Measurements from ENCODE around the gene NRCAM.

NRCAM gene

DNA sequence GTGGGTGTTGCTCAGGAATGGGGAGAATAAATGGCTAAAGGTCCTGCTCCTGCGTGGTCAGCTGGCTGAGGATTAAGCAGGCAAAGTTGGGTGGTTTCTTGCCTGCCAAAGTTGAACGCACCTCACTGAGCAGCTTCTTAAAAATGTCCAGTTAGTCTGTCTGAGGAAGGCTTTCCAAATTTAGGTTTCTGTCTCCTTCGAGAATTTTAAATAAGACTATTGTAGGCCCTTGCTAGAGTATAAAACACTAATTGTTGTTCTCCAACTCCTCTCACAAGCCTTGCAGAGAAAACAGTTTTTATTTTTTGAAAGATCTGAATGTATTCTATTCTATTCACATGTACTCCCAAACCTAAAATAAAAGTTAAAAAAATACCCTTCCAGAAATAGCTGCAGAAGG lies 204.1 kb downstream of the NRCAM start:
- Histone ChIP-seq H3K4me2 (ENCODE audit: low read depth, low read length) (no peak overlapping the region), H3K27me3 (replicated peaks; ENCODE audit: insufficient read depth, low read length) (no peaks in the 10 kb centered on the region), H3K4me1 (ENCODE audit: low read length) (no peaks in the 10 kb centered on the region), H2AFZ (ENCODE audit: low read length) (no peak overlapping the region), H3K36me3 (replicated peaks; ENCODE audit: insufficient read depth, low read length) (no peaks in the 10 kb centered on the region), H3K27ac (ENCODE audit: low read length) (no peak overlapping the region), H3K9me2 (replicated peaks; ENCODE audit: insufficient read depth, low read length) (no peaks in the 10 kb centered on the region), H3F3A (ENCODE audit: insufficient read depth, low read length) (no peaks in the 10 kb centered on the region), H3K9ac (ENCODE audit: low read length) (no peak overlapping the region), H3K4me3 (ENCODE audit: low read length) (no peak overlapping the region), H4K20me1 (ENCODE audit: insufficient read depth, low read length) (no peaks in the 10 kb centered on the region), H3K79me2 (ENCODE audit: low read length) (no peaks in the 10 kb centered on the region), H3K9me3 (replicated peaks; ENCODE audit: insufficient read depth, low read length) (no peaks in the 10 kb centered on the region)
- no peak for DNase-seq
- TF ChIP-seq EZH2 (optimal IDR thresholded peaks at IDR 0.05; ENCODE audit: low read depth, low read length): no peak
- no peak for TF ChIP-seq EZH2phosphoT487 (IDR thresholded peaks at IDR 0.05; ENCODE audit: low read length)
- TF ChIP-seq, protein P1, sequence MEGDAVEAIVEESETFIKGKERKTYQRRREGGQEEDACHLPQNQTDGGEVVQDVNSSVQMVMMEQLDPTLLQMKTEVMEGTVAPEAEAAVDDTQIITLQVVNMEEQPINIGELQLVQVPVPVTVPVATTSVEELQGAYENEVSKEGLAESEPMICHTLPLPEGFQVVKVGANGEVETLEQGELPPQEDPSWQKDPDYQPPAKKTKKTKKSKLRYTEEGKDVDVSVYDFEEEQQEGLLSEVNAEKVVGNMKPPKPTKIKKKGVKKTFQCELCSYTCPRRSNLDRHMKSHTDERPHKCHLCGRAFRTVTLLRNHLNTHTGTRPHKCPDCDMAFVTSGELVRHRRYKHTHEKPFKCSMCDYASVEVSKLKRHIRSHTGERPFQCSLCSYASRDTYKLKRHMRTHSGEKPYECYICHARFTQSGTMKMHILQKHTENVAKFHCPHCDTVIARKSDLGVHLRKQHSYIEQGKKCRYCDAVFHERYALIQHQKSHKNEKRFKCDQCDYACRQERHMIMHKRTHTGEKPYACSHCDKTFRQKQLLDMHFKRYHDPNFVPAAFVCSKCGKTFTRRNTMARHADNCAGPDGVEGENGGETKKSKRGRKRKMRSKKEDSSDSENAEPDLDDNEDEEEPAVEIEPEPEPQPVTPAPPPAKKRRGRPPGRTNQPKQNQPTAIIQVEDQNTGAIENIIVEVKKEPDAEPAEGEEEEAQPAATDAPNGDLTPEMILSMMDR (IDR thresholded peaks at IDR 0.05; ENCODE audit: low read length): no peak

GRCh38 chr7:108251700-108252099 lies 204.5 kb downstream of the NRCAM start:
- no peak for DNase-seq
- Histone ChIP-seq H2AFZ (ENCODE audit: low read length) (no peak overlapping the region), H3K9me2 (replicated peaks; ENCODE audit: insufficient read depth, low read length) (no peaks in the 10 kb centered on the region), H3K9me3 (replicated peaks; ENCODE audit: insufficient read depth, low read length) (no peaks in the 10 kb centered on the region), H3F3A (ENCODE audit: insufficient read depth, low read length) (no peaks in the 10 kb centered on the region), H3K79me2 (ENCODE audit: low read length) (no peaks in the 10 kb centered on the region), H4K20me1 (ENCODE audit: insufficient read depth, low read length) (no peaks in the 10 kb centered on the region), H3K9ac (ENCODE audit: low read length) (no peak overlapping the region), H3K27me3 (replicated peaks; ENCODE audit: insufficient read depth, low read length) (no peaks in the 10 kb centered on the region), H3K4me2 (ENCODE audit: low read depth, low read length) (no peak overlapping the region), H3K4me1 (ENCODE audit: low read length) (no peaks in the 10 kb centered on the region), H3K4me3 (ENCODE audit: low read length) (no peak overlapping the region), H3K27ac (ENCODE audit: low read length) (no peak overlapping the region), H3K36me3 (replicated peaks; ENCODE audit: insufficient read depth, low read length) (no peaks in the 10 kb centered on the region)
- TF ChIP-seq EZH2 (optimal IDR thresholded peaks at IDR 0.05; ENCODE audit: low read depth, low read length) (no peak), EZH2phosphoT487 (IDR thresholded peaks at IDR 0.05; ENCODE audit: low read length) (no peak)
- TF ChIP-seq, protein P1 (IDR thresholded peaks at IDR 0.05; ENCODE audit: low read length): no peak

- H3K79me2 ChIP-seq (ENCODE audit: low read length): no peaks in the 10 kb centered on the region
- no peaks in the 10 kb centered on the region for H3K9me2 ChIP-seq (replicated peaks; ENCODE audit: insufficient read depth, low read length)
- no peaks in the 10 kb centered on the region for H3K9me3 ChIP-seq (replicated peaks; ENCODE audit: insufficient read depth, low read length)
- no peak overlapping the region for H3K4me2 ChIP-seq (ENCODE audit: low read depth, low read length)
- TF ChIP-seq, protein P1 (IDR thresholded peaks at IDR 0.05; ENCODE audit: low read length): no peak
- TF ChIP-seq EZH2 (optimal IDR thresholded peaks at IDR 0.05; ENCODE audit: low read depth, low read length) (no peak), EZH2phosphoT487 (IDR thresholded peaks at IDR 0.05; ENCODE audit: low read length) (no peak)
- no peaks in the 10 kb centered on the region for H3K36me3 ChIP-seq (replicated peaks; ENCODE audit: insufficient read depth, low read length)
- no peaks in the 10 kb centered on the region for H4K20me1 ChIP-seq (ENCODE audit: insufficient read depth, low read length)
- no peak overlapping the region for H2AFZ ChIP-seq (ENCODE audit: low read length)
- peaks cover 10% of the 10 kb centered on the region; the same call in 1 of the 2 replicates for H3K4me1 ChIP-seq (ENCODE audit: low read length)
- no peak overlapping the region for H3K4me3 ChIP-seq (ENCODE audit: low read length)
- no peak for DNase-seq
- no peaks in the 10 kb centered on the region for H3F3A ChIP-seq (ENCODE audit: insufficient read depth, low read length)
- H3K27ac ChIP-seq (ENCODE audit: low read length): no peak overlapping the region
- H3K9ac ChIP-seq (ENCODE audit: low read length): no peak overlapping the region
- no peaks in the 10 kb centered on the region for H3K27me3 ChIP-seq (replicated peaks; ENCODE audit: insufficient read depth, low read length)
Measured at GRCh38 chr7:108249453-108249852, 206.8 kb downstream of the NRCAM start.

All from MM.1S (cell line).